Lung (tissue), 12 donors: ENCODE measurements around the gene MID1IP1. TPM values are rescaled to one million over a fixed set of nuclear protein-coding genes. Genes with fewer than 3 reads are reported as not detected.

Experiments
- ATAC-seq: fragments of 200-7000 bp; cut with Tn5 transposase; one replicate; pipeline ENCODE4 v1.9.1; 2020; ENCODE audit warnings: moderate number of reproducible peaks; ENCODE audit not compliant: insufficient read depth, low FRiP score
- DNase-seq, 3 donors: peaks; one replicate each; pipeline ENCODE4 v3.0.0-alpha.2; 2013 to 2017
- H3K27ac ChIP-seq, 2 donors: one replicate each; pipeline ENCODE4 v1.5.1; 2013; ENCODE audit warnings: mild to moderate bottlenecking in 2 of 2, moderate library complexity in 2 of 2, control low read depth in 1 of 2, inconsistent platforms in 1 of 2, low read depth in 1 of 2, low read length in 1 of 2
- H3K27me3 ChIP-seq, 3 donors: one replicate each; pipeline ENCODE4 v1.5.1; 2013; ENCODE audit warnings: low read length in 2 of 3; ENCODE audit not compliant: control insufficient read depth in 3 of 3, insufficient read depth in 3 of 3
- H3K36me3 ChIP-seq, 4 donors: one replicate each; pipeline ENCODE4 v1.5.1; 2013; ENCODE audit warnings: low read length in 4 of 4, mild to moderate bottlenecking in 1 of 4, moderate library complexity in 1 of 4; ENCODE audit not compliant: control insufficient read depth in 4 of 4, insufficient read depth in 4 of 4
- H3K4me1 ChIP-seq, 5 donors: one replicate each; pipeline ENCODE4 v1.5.1; 2013; ENCODE audit warnings: low read length in 5 of 5, mild to moderate bottlenecking in 2 of 5, moderate library complexity in 1 of 5; ENCODE audit not compliant: control insufficient read depth in 5 of 5, insufficient read depth in 5 of 5
- H3K4me3 ChIP-seq: one replicate; pipeline ENCODE4 v1.5.1; 2013; ENCODE audit warnings: mild to moderate bottlenecking, control low read depth, moderate library complexity
- H3K9ac ChIP-seq, 2 donors: one replicate each; pipeline ENCODE4 v1.5.1; 2013; ENCODE audit warnings: low read length in 2 of 2, control low read depth in 1 of 2; ENCODE audit not compliant: insufficient read depth in 1 of 2
- H3K9me3 ChIP-seq, 4 donors: one replicate each; pipeline ENCODE4 v1.5.1; 2013; ENCODE audit warnings: low read length in 3 of 4, mild to moderate bottlenecking in 1 of 4, moderate library complexity in 1 of 4; ENCODE audit not compliant: control insufficient read depth in 4 of 4, insufficient read depth in 3 of 4
- CTCF ChIP-seq: IDR thresholded peaks from 2 replicates; pipeline ENCODE4 v1.5.1; 2012; ENCODE audit warnings: mild to moderate bottlenecking; ENCODE audit errors: control extremely low read depth, extremely low read depth
- WGBS, 2 donors: extraction: QIAGEN DNeasy Blood & Tissue Kit; methylation state at CpG; one replicate each; pipeline ENCODE4 v1.1.7; 2013; 5-methylcytosine and 5-hydroxymethylcytosine counted together
- polyA plus RNA-seq, 2 donors: library from polyadenylated mRNA; stranded (reverse); fragments of 200-250 nt; gene quantifications; one replicate each; pipeline ENCODE4 v1.2.1, GENCODE V29; 2013
- total RNA-seq, 2 donors: library from RNA; depleted of rRNA in 1 of 2; stranded (reverse); fragments of >200 nt in 1 of 2; gene quantifications; one replicate each; pipeline ENCODE4 v1.2.1, GENCODE V29; 2014 to 2021
- donor health status: control.
- donor health status: control.
- donor health status: Bipolar disorder and iron deficiency.
- donor health status: healthy.
- donor health status: DM: yes; HTN: yes; CAD: no.

MID1IP1 gene
- total and polyA plus RNA-seq, 4 donors: 49.0 to 156 (median 107) TPM

- no peaks in the 10 kb centered on the region for H3K9me3 ChIP-seq
Observed at GRCh38 chrX:38848671-38849455, 47.6 kb downstream of the MID1IP1 start.

GRCh38 chrX:38850807-38851544 is 49.7 kb downstream of the MID1IP1 start:
- Histone ChIP-seq H3K9ac (no peak overlapping the region), H3K36me3 (no peaks in the 10 kb centered on the region), H3K27ac (no peak overlapping the region), H3K4me1 (peaks cover 0 to 2% (median 0%) of the 10 kb centered on the region in 5 donors), H3K9me3 (no peaks in the 10 kb centered on the region), H3K27me3 (peaks cover 1 to 15% (median 11%) of the 10 kb centered on the region in 3 donors), H3K4me3 (no peak overlapping the region)
- DNase-seq (no peak), ATAC-seq (no peak)
- TF ChIP-seq CTCF: no peak
- WGBS, 2 donors: 78 to 87% methylated on average over 6 of the region's 6 CpGs

More at GRCh38 chrX:38848671-38849455, 47.6 kb downstream of the MID1IP1 start:
- Histone ChIP-seq H3K27ac (no peak overlapping the region), H3K36me3 (no peaks in the 10 kb centered on the region), H3K4me1 (no peaks in the 10 kb centered on the region), H3K4me3 (no peak overlapping the region), H3K9ac (no peak overlapping the region), H3K27me3 (peaks cover 2 to 15% (median 6%) of the 10 kb centered on the region in 3 donors)
- DNase-seq (no peak), ATAC-seq (no peak)
- TF ChIP-seq CTCF: no peak
- WGBS, 2 donors: 77% methylated on average over 7 of the region's 7 CpGs

- DNase-seq (no peak), ATAC-seq (no peak)
- no peaks in the 10 kb centered on the region for H3K36me3 ChIP-seq
- no peak overlapping the region for H3K27ac ChIP-seq
- peaks cover 2 to 17% (median 16%) of the 10 kb centered on the region in 3 donors for H3K27me3 ChIP-seq
- H3K4me1 ChIP-seq: peaks cover 0 to 2% (median 0%) of the 10 kb centered on the region in 5 donors
- H3K9me3 ChIP-seq: no peaks in the 10 kb centered on the region
- WGBS, 2 donors: 53 to 91% methylated on average over 3 of the region's 3 CpGs
- no peak overlapping the region for H3K9ac ChIP-seq
- H3K4me3 ChIP-seq: no peak overlapping the region
- TF ChIP-seq CTCF: no peak
Observed at GRCh38 chrX:38854305-38854704, 53.0 kb downstream of the MID1IP1 start.

Other genes with a start within 250 kb of the MID1IP1 start
- 10 to 100 TPM; 40.7 to 52.4 TPM for gene TSPAN7, start 239.9 kb upstream of the MID1IP1 start, total RNA-seq
- gene TSPAN7, start 239.9 kb upstream of the MID1IP1 start, polyA plus RNA-seq: 10 to 100 TPM; 36.4 to 41.0 TPM